ENCODE results near the gene CCNL1. TPM values are rescaled to one million over a fixed set of nuclear protein-coding genes. Genes with fewer than 3 reads are reported as not detected.

The CCNL1 gene
- polyA plus RNA-seq, 1 experiment = 145 TPM

DNA sequence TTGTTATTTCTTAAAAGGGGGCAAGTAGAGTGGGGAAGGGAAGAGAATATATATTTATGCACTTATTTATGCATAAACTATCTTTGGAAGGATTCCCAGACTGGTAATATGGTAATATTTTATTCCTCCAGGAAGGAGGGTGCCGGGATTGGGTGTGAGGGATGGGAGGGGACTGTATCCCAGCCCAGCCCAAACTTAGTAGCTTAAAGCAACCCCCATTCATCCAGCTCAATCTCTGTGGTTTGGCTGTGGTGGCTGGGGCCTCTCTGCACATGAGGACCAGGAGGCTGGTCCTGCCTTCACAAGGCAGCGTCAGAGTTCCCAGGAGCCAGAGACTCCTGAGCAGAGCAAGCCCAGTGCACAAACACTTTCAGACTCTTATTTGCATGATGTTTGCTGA is 48.4 kb downstream of the CCNL1 start:
- Histone ChIP-seq H3K4me3 (ENCODE audit: low read depth, low read length) (no peak overlapping the region), H3K27ac (ENCODE audit: low read depth, low read length) (no peak overlapping the region), H3K27me3 (ENCODE audit: control insufficient read depth, insufficient read depth, low read length) (no peaks in the 10 kb centered on the region), H3K9me3 (ENCODE audit: control insufficient read depth, insufficient read depth, low read length) (no peaks in the 10 kb centered on the region)
- ChIA-PET CTCF (interaction anchor here (1.5 kb wide), 1 partner anchor 29 kb away, joined by 6 read pairs; no protein-coding TSS in a partner anchor), POLR2A (no interaction called here)
- TF ChIP-seq, protein P1, sequence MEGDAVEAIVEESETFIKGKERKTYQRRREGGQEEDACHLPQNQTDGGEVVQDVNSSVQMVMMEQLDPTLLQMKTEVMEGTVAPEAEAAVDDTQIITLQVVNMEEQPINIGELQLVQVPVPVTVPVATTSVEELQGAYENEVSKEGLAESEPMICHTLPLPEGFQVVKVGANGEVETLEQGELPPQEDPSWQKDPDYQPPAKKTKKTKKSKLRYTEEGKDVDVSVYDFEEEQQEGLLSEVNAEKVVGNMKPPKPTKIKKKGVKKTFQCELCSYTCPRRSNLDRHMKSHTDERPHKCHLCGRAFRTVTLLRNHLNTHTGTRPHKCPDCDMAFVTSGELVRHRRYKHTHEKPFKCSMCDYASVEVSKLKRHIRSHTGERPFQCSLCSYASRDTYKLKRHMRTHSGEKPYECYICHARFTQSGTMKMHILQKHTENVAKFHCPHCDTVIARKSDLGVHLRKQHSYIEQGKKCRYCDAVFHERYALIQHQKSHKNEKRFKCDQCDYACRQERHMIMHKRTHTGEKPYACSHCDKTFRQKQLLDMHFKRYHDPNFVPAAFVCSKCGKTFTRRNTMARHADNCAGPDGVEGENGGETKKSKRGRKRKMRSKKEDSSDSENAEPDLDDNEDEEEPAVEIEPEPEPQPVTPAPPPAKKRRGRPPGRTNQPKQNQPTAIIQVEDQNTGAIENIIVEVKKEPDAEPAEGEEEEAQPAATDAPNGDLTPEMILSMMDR (IDR thresholded peaks at IDR 0.05; ENCODE audit: low read depth, low read length) = no peak
- DNase-seq (ENCODE audit: low read depth, low spot score) = no peak

DNA sequence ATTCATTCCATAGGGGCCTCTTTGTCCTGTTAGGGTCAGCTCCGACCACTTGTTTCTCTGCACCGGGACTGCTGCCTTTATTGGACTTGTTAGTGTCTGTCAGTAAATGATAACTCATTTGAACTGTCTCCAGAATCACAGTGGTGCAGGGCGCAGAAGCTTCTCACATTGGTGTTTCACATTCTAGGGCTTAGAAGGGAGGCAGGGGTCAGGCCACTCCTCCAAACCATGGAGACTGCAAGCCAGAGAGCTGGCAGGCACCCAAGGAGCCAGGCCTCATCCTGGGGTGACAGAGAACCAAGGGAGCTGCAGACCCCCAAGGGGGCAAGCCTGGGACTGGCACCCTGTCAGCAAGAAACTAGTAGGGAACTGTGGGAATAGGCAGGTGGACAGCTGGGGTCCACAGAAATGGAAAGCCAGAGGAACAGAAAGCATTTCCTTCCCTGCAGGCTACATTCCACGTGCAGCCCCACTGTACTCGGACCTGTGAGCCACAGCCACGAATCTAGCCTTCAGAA is 49.1 kb downstream of the CCNL1 start:
- H3K9me3 ChIP-seq (ENCODE audit: control insufficient read depth, insufficient read depth, low read length) = no peaks in the 10 kb centered on the region
- no peak overlapping the region for H3K4me3 ChIP-seq (ENCODE audit: low read depth, low read length)
- TF ChIP-seq, protein P1 (IDR thresholded peaks at IDR 0.05; ENCODE audit: low read depth, low read length) = no peak
- CTCF ChIA-PET = interaction anchor here (1.3 to 1.5 kb wide), 2 partner anchors 22 to 29 kb away, joined by 5 to 6 read pairs; no protein-coding TSS in a partner anchor
- POLR2A ChIA-PET = no interaction called here
- no peaks in the 10 kb centered on the region for H3K27me3 ChIP-seq (ENCODE audit: control insufficient read depth, insufficient read depth, low read length)
- H3K27ac ChIP-seq (ENCODE audit: low read depth, low read length) = no peak overlapping the region
- DNase-seq (ENCODE audit: low read depth, low spot score) = no peak

DNA sequence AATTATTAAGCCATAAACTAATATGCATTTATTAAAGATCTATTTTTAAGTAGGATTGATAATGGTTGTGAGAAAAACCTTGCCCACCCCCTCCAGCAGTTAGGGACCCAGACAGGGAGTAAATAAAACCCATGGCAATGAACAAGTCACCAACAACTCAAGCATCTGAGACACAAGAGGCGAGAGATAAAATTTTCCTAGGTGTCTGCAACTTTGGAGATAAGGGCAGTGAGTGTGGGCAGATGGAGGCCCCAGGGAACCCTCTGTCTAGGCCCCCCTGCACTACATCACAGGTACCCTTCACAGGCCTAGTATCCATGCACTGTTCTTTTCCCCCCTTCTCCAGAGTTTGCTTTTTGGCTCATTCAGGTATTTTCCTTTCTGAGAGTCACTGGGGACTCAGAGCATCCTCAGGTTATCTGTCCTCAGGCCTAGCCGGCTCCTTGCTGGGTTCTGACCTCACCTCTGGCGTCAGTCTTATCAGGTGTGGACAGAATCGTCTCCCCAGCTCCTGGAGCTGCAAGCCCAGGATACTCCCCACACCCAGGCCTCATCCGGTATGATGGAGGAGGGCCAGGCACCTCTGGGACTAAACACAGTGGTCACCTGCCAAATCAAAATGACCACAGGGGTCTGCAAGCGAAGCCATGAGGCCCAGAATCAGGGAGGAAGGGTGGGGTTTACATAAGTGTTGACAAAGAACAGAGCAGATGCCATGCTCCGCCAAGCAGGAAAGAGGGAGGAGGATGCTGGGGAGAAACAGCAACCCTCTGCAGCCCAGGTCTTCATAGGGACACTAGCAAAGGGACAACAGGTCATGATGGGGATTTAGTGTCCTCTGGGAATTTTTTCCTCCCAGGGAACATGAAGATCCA is 50.4 kb downstream of the CCNL1 start:
- Histone ChIP-seq H3K4me3 (ENCODE audit: low read depth, low read length) (no peak overlapping the region), H3K27ac (ENCODE audit: low read depth, low read length) (no peak overlapping the region), H3K9me3 (ENCODE audit: control insufficient read depth, insufficient read depth, low read length) (no peaks in the 10 kb centered on the region), H3K27me3 (ENCODE audit: control insufficient read depth, insufficient read depth, low read length) (no peaks in the 10 kb centered on the region)
- TF ChIP-seq, protein P1 (IDR thresholded peaks at IDR 0.05; ENCODE audit: low read depth, low read length) = no peak
- DNase-seq (ENCODE audit: low read depth, low spot score) = no peak
- ChIA-PET POLR2A (no interaction called here), CTCF (interaction anchor here (1.3 kb wide), 1 partner anchor 20 kb away, joined by 5 read pairs; no protein-coding TSS in a partner anchor)

DNA sequence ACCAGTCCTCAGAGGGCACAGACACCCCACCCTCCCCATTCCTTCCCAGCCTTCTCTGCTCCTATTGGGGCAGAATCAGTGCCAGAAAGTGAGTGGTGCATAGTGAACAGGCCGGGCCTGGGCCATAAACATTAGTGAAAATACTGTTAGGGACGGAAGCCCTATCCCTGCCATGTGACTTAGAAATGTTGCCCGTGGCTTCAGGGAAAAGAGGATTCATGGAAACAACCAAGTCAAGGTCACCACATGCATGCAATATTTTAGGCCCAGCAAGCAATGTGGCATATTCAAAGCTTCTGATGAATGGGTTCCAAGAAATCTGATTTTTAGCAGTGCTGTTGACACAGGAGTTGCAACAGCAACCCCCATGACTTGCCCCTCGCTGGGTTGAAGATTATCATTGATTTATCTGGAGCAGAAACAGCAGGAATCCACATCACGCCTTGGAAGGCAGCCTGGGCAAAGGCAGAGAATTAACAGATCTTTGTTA is 52.3 kb downstream of the CCNL1 start:
- H3K9me3 ChIP-seq (ENCODE audit: control insufficient read depth, insufficient read depth, low read length) = no peaks in the 10 kb centered on the region
- no peaks in the 10 kb centered on the region for H3K27me3 ChIP-seq (ENCODE audit: control insufficient read depth, insufficient read depth, low read length)
- ChIA-PET POLR2A (no interaction called here), CTCF (interaction anchor here (1.1 kb wide), 1 partner anchor 19 kb away, joined by 4 read pairs; no protein-coding TSS in a partner anchor)
- H3K4me3 ChIP-seq (ENCODE audit: low read depth, low read length) = no peak overlapping the region
- H3K27ac ChIP-seq (ENCODE audit: low read depth, low read length) = no peak overlapping the region
- TF ChIP-seq, protein P1 (IDR thresholded peaks at IDR 0.05; ENCODE audit: low read depth, low read length) = no peak
- no peak for DNase-seq (ENCODE audit: low read depth, low spot score)

DNA sequence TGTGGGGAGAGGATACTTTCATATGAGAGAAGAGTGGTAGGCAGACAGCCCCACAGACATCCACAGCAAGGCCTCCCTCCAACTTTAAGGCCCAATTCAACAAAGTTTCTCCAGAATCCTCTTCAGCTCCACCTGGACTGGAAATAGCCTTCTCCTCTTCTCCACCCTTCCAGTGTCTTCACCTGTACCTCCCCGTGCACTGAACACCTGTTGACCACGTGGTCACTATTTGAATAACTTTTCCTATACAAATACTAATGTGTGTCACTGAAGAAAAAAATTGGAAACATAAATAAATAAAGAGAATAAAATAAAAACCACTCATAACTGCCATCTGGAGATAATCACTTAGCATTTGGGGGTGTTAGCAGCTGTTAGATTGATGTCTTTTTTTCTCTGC is 52.9 kb downstream of the CCNL1 start:
- no peak for DNase-seq (ENCODE audit: low read depth, low spot score)
- Histone ChIP-seq H3K9me3 (ENCODE audit: control insufficient read depth, insufficient read depth, low read length) (no peaks in the 10 kb centered on the region), H3K4me3 (ENCODE audit: low read depth, low read length) (no peak overlapping the region), H3K27ac (ENCODE audit: low read depth, low read length) (no peak overlapping the region), H3K27me3 (ENCODE audit: control insufficient read depth, insufficient read depth, low read length) (no peaks in the 10 kb centered on the region)
- ChIA-PET POLR2A (interaction anchor here (0.7 to 1.1 kb wide), 2 partner anchors 18 to 54 kb away, joined by 3 read pairs; no protein-coding TSS in a partner anchor), CTCF (interaction anchor here (1.1 kb wide), 1 partner anchor 20 kb away, joined by 4 read pairs; no protein-coding TSS in a partner anchor)
- TF ChIP-seq, protein P1 (IDR thresholded peaks at IDR 0.05; ENCODE audit: low read depth, low read length) = no peak
